Immature natural killer cell (primary cell): ENCODE measurements around the gene IFI16. TPM values are rescaled to one million over a fixed set of nuclear protein-coding genes. Genes with fewer than 3 reads are reported as not detected.

Source experiments
- DNase-seq, 3 donors: peaks; one replicate each; pipeline ENCODE4 v3.0.0; 2022; ENCODE audit warnings: mixed read lengths in 1 of 3
- H3K27ac Mint-ChIP-seq, 6 donors: one replicate each; pipeline ENCODE4 v1.8.0; 2020; ENCODE audit warnings: mixed read lengths in 6 of 6, mild to moderate bottlenecking in 5 of 6, inconsistent platforms in 4 of 6, moderate library complexity in 3 of 6
- H3K27me3 Mint-ChIP-seq, 3 donors: one replicate each; pipeline ENCODE4 v1.8.0; 2020 to 2021; ENCODE audit warnings: low read depth in 3 of 3, mild to moderate bottlenecking in 3 of 3, mixed read lengths in 3 of 3, moderate library complexity in 3 of 3, inconsistent platforms in 1 of 3
- H3K36me3 Mint-ChIP-seq, 3 donors: one replicate each; pipeline ENCODE4 v1.8.0; 2020; ENCODE audit warnings: mixed read lengths in 3 of 3, inconsistent platforms in 2 of 3, mild to moderate bottlenecking in 2 of 3
- H3K4me1 Mint-ChIP-seq, 2 donors: one replicate each; pipeline ENCODE4 v1.8.0; 2020; ENCODE audit warnings: inconsistent platforms in 2 of 2, mild to moderate bottlenecking in 2 of 2, mixed read lengths in 2 of 2, moderate library complexity in 1 of 2
- H3K4me3 Mint-ChIP-seq, 5 donors: one replicate each; pipeline ENCODE4 v1.8.0; 2020; ENCODE audit warnings: mild to moderate bottlenecking in 5 of 5, mixed read lengths in 5 of 5, inconsistent platforms in 3 of 5, moderate library complexity in 3 of 5
- H3K9me3 Mint-ChIP-seq, 6 donors: one replicate each; pipeline ENCODE4 v1.8.0; 2020; ENCODE audit warnings: mild to moderate bottlenecking in 6 of 6, mixed read lengths in 6 of 6, inconsistent platforms in 4 of 6, moderate library complexity in 3 of 6
- polyA plus RNA-seq, 3 donors: library from polyadenylated mRNA; unstranded; fragments of 300-500 nt; fragmentation: Illumina TruSeq; gene quantifications; one replicate each; pipeline ENCODE4 v1.2.3, GENCODE V29; 2021

Gene IFI16
- polyA plus RNA-seq, 3 donors from 2014 or later, result 78.8 to 205 (median 80.3) TPM

DNA sequence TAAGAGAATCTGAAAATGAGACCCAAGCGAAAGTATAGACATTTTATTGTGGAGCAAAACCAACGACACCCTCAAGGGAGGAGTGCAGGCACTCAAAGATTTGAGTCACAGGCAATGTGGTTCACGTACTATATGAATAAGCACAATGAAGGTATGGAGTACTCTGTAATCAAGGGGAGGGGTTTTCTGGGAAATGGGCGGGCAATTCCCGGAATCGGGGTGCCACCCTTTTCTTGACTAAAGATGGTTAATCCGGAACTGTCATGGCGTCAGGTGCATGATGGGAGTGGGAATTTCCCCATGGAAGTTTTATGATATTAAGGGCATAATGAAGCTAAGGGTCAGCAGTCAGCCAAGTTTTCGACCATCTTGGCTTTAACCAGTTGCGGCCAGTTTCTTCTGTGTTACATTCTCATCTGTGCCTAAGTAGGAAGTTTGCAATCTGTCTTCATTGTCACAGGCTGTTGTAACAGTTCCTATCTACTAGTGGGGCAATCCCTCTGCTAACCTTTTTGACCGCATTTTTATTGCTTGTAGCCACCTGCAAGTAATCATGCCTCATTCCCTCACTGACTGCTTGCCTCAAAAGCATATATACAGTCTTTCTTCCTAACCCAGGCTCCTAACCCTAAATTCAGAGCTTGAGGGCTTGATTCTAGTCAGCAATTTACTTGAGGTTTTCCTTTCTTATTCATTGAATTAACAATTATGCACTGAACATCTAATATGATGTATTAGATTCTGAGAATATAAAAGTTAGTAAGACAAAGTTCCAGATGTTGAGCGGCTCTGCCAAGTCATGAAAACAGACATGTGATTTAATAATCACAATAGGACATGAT, 67.6 kb downstream of the IFI16 start:
- no peak for DNase-seq
- Mint-ChIP-seq H3K27me3 (peaks cover 0 to 11% (median 6%) of the 10 kb centered on the region in 3 donors), H3K4me3 (peak overlapping the region in 4 of 5 donors; percentile 16 to 80 (median 40)), H3K4me1 (peaks cover 9 to 13% of the 10 kb centered on the region in 2 donors), H3K36me3 (no peaks in the 10 kb centered on the region), H3K9me3 (no peaks in the 10 kb centered on the region), H3K27ac (peak overlapping the region; percentile 24 to 97 (median 65))

GRCh38 chr1:159079525-159079924, 69.8 kb downstream of the IFI16 start:
- Mint-ChIP-seq H3K4me1 (peaks cover 9 to 13% of the 10 kb centered on the region in 2 donors), H3K27ac (no peak overlapping the region), H3K9me3 (no peaks in the 10 kb centered on the region), H3K4me3 (no peak overlapping the region), H3K27me3 (peaks cover 0 to 11% (median 2%) of the 10 kb centered on the region in 3 donors), H3K36me3 (no peaks in the 10 kb centered on the region)
- DNase-seq, result no peak

DNA sequence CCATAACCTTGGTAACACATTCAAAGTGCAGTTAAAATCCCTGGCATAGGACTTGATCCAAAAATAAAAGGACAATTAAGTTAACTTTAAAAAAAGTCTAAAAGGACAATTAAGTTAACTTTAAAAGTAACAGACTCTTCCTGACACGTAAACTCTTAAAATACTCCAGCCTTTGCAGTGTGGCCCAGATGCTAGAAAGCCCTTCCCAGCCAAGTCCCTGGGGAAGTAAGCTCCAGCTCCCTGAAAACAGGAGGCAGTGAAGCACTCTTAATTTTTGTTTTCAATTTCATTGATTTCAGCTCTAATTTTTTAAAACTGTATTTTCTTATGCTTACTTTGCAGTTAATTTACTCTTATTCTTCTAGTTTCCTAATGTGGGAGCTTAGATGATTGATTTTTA, 71.9 kb downstream of the IFI16 start:
- Mint-ChIP-seq H3K27ac (no peak overlapping the region), H3K9me3 (no peaks in the 10 kb centered on the region), H3K4me3 (no peak overlapping the region), H3K27me3 (peaks cover 0 to 8% (median 0%) of the 10 kb centered on the region in 3 donors), H3K4me1 (peaks cover 7 to 9% of the 10 kb centered on the region in 2 donors), H3K36me3 (no peaks in the 10 kb centered on the region)
- no peak for DNase-seq

- no peak overlapping the region for H3K27ac Mint-ChIP-seq
- no peaks in the 10 kb centered on the region for H3K36me3 Mint-ChIP-seq
- no peaks in the 10 kb centered on the region for H3K4me1 Mint-ChIP-seq
- H3K9me3 Mint-ChIP-seq, result no peaks in the 10 kb centered on the region
- no peak overlapping the region for H3K4me3 Mint-ChIP-seq
- DNase-seq, result no peak
- H3K27me3 Mint-ChIP-seq, result peaks cover 0 to 2% (median 0%) of the 10 kb centered on the region in 3 donors
Observed at GRCh38 chr1:159083013-159083412, 73.3 kb downstream of the IFI16 start.

- Mint-ChIP-seq H3K27me3 (peaks cover 0 to 2% (median 0%) of the 10 kb centered on the region in 3 donors), H3K27ac (no peak overlapping the region), H3K4me1 (no peaks in the 10 kb centered on the region), H3K4me3 (no peak overlapping the region), H3K9me3 (no peaks in the 10 kb centered on the region), H3K36me3 (no peaks in the 10 kb centered on the region)
- no peak for DNase-seq
Observed at GRCh38 chr1:159084152-159084551, 74.4 kb downstream of the IFI16 start.

DNA sequence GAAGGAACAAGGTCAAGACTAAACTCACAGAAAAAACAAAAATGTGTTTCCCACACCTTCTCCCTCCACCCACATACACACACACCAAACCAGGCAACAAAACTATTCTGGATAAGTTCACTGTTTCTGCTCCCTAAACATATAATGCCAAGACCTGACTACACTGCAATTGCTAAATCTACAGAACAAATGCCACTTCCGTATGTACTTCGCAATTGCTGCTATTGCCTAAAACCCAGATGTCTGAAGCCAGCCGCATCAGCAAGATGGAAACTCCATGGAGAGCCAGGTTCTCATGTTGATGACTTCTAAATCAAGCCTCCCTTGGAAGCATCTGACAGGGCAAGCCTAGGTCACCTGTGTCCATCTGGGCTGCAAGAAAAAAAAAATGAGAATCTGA, 75.2 kb downstream of the IFI16 start:
- Mint-ChIP-seq H3K27me3 (no peaks in the 10 kb centered on the region), H3K4me1 (no peaks in the 10 kb centered on the region), H3K4me3 (no peak overlapping the region), H3K9me3 (no peaks in the 10 kb centered on the region), H3K27ac (no peak overlapping the region), H3K36me3 (no peaks in the 10 kb centered on the region)
- DNase-seq, result no peak

GRCh38 chr1:159088050-159088449, 78.3 kb downstream of the IFI16 start:
- DNase-seq, result no peak
- Mint-ChIP-seq H3K9me3 (no peaks in the 10 kb centered on the region), H3K4me1 (peaks cover 15 to 17% of the 10 kb centered on the region in 2 donors), H3K4me3 (no peak overlapping the region), H3K27ac (no peak overlapping the region), H3K27me3 (no peaks in the 10 kb centered on the region), H3K36me3 (no peaks in the 10 kb centered on the region)

- H3K36me3 Mint-ChIP-seq, result no peaks in the 10 kb centered on the region
- H3K9me3 Mint-ChIP-seq, result no peaks in the 10 kb centered on the region
- no peak for DNase-seq
- H3K27me3 Mint-ChIP-seq, result no peaks in the 10 kb centered on the region
- no peak overlapping the region for H3K4me3 Mint-ChIP-seq
- H3K4me1 Mint-ChIP-seq, result peaks cover 15 to 17% of the 10 kb centered on the region in 2 donors
- H3K27ac Mint-ChIP-seq, result no peak overlapping the region
Observed at GRCh38 chr1:159088546-159089183, 79.0 kb downstream of the IFI16 start.

DNA sequence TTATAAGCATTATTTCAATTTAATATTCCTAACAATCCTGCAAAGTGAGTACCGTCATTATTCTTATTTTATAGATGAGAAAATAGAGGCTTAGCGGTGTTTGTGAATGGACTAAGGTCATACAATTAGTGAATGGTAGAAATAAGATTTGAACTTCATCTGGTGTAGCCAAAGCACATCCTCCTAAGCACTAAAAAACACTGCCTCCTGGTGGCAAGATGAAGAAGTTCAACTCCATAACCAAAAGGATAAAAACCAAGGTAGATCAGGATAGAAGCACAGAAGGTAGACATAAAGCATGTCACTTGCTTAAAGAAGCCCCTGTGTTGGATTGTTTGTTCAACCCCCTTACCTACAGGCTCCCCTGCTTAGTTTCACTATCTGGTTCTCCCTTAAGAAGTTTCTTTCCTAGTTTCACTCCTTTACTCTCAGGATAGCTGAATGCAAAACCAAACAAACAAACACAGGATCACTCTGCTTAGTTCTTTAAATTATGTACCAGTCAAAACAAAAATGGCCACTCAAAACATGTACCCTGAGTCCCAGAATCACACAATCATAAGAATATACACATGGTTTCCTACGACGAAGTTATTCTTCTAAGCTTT, 79.6 kb downstream of the IFI16 start:
- Mint-ChIP-seq H3K27me3 (no peaks in the 10 kb centered on the region), H3K4me1 (peaks cover 15 to 17% of the 10 kb centered on the region in 2 donors), H3K4me3 (no peak overlapping the region), H3K27ac (no peak overlapping the region), H3K9me3 (no peaks in the 10 kb centered on the region), H3K36me3 (no peaks in the 10 kb centered on the region)
- DNase-seq, result peak in 2 of 3 donors; percentile 21 to 31

DNA sequence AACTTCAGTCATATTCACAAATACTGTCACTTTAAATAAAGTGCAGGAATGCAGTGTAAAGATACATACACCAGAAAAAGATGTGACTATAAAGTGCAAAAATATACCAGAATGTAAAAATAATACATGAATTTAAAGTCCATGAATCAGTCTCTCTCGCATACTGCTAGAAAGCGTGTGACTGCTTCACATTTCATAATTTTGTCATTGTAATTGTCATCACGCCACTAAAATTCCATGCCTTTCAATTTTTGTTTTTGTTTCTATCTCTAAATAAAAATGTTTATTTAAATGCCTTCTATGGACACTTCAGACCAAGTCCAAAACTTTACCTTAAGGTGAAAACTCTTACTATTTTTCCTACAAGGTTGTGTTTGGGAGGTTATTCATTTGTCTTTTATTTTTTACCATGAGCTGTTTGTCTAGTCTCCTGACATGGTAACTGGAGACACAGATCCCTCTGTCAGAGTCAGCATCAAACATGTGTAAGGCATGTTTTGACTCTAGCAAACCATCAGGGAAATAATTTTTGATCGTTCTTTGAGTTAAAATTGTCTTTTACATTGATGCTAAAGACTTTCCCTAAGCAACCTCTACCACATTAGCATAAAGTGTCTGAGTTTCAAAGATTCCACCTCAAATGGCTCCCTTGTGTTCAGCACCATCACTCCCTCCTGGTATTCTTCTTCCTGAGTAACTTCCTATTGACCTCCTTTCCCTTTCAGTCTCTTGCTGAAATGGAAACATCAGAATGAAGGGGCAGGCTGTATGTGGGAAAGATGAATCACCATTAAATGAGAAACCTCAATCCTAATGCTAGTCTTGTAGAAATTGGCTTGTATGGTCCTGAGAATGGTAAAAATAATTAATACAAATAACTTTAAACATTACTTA, 80.8 kb downstream of the IFI16 start:
- Mint-ChIP-seq H3K27ac (no peak overlapping the region), H3K9me3 (no peaks in the 10 kb centered on the region), H3K36me3 (no peaks in the 10 kb centered on the region), H3K4me1 (peaks cover 15 to 17% of the 10 kb centered on the region in 2 donors), H3K4me3 (no peak overlapping the region), H3K27me3 (peaks cover 0 to 2% (median 0%) of the 10 kb centered on the region in 3 donors)
- DNase-seq, result no peak

GRCh38 chr1:159091180-159091560, 81.5 kb downstream of the IFI16 start:
- no peak for DNase-seq
- Mint-ChIP-seq H3K4me1 (peaks cover 15 to 17% of the 10 kb centered on the region in 2 donors), H3K27me3 (peaks cover 0 to 2% (median 0%) of the 10 kb centered on the region in 3 donors), H3K4me3 (peak overlapping the region in 3 of 5 donors; percentile 21 to 44 (median 33)), H3K27ac (peak overlapping the region in 2 of 6 donors; percentile 89 to 90), H3K9me3 (no peaks in the 10 kb centered on the region), H3K36me3 (no peaks in the 10 kb centered on the region)

DNA sequence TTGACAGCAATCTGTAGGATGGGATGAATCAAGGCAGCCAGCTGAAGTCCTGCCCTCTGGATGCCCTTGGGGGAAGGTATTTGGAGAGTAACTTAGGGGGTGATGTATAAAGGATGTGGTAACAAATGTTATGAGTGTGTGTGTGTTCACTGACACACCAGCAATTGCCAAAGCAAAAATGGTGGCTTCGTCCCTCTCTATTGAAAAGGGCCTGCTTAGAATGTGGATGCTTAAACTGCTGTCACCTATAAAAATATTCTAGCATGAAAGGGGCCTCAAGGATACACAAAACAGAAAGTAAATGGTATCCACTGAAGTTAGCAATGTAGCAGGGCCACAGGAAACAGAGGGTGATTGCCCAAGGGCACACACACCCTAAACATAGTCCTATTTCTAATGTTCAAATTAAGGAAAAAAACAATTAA, 81.9 kb downstream of the IFI16 start:
- Mint-ChIP-seq H3K9me3 (no peaks in the 10 kb centered on the region), H3K27ac (peak overlapping the region; percentile 4 to 90 (median 58)), H3K27me3 (peaks cover 0 to 2% (median 0%) of the 10 kb centered on the region in 3 donors), H3K4me1 (peaks cover 15 to 17% of the 10 kb centered on the region in 2 donors), H3K36me3 (no peaks in the 10 kb centered on the region), H3K4me3 (peak overlapping the region in 3 of 5 donors; percentile 21 to 44 (median 33))
- DNase-seq, result peak in 1 of 3 donors; percentile 7
